ENCODE data around the gene TACR1. TPM values are rescaled to one million over a fixed set of nuclear protein-coding genes. Genes with fewer than 3 reads are reported as not detected.
"Not testable (repeated sequence)": the region's sequence is repeated elsewhere in the genome, so short reads cannot be mapped to it uniquely, and the experiment has no call there.

TACR1 gene
- total RNA-seq, 2 donors from 2014 or later = 2.7 to 4.2 TPM

GRCh38 chr2:75066121-75066902 is 133.0 kb downstream of the TACR1 start:
- intact Hi-C loops (cut with DNase I) = no loop called here
- 71% methylated on average over 6 of the region's 6 CpGs for WGBS
- no peak for DNase-seq (ENCODE audit: low spot score)
- H3K27me3 ChIP-seq (replicated peaks; ENCODE audit: insufficient read depth) = no peaks in the 10 kb centered on the region
- TF ChIP-seq POLR2AphosphoS5 (IDR thresholded peaks at IDR 0.05) (no peak), POLR2A (IDR thresholded peaks at IDR 0.05) (no peak), CTCF (IDR thresholded peaks at IDR 0.05) (no peak)
- H3K4me1 ChIP-seq (replicated peaks) = no peaks in the 10 kb centered on the region
- H3K4me3 ChIP-seq = no peak overlapping the region
- no peaks in the 10 kb centered on the region for H3K36me3 ChIP-seq
- no peak overlapping the region for H3K27ac ChIP-seq
- no peaks in the 10 kb centered on the region for H3K9me3 ChIP-seq

- H3K27me3 ChIP-seq (replicated peaks; ENCODE audit: insufficient read depth) = no peaks in the 10 kb centered on the region
- no peak overlapping the region for H3K4me3 ChIP-seq
- no peaks in the 10 kb centered on the region for H3K9me3 ChIP-seq
- TF ChIP-seq CTCF (IDR thresholded peaks at IDR 0.05) (no peak), POLR2A (IDR thresholded peaks at IDR 0.05) (no peak), POLR2AphosphoS5 (IDR thresholded peaks at IDR 0.05) (no peak)
- 83% methylated on average over 8 of the region's 8 CpGs for WGBS
- no peaks in the 10 kb centered on the region for H3K36me3 ChIP-seq
- intact Hi-C loops (cut with DNase I) = no loop called here
- H3K27ac ChIP-seq = no peak overlapping the region
- no peak for DNase-seq (ENCODE audit: low spot score)
- H3K4me1 ChIP-seq (replicated peaks) = no peaks in the 10 kb centered on the region
These were observed 133.8 kb downstream of the TACR1 start for GRCh38 chr2:75065402-75066008.

DNA sequence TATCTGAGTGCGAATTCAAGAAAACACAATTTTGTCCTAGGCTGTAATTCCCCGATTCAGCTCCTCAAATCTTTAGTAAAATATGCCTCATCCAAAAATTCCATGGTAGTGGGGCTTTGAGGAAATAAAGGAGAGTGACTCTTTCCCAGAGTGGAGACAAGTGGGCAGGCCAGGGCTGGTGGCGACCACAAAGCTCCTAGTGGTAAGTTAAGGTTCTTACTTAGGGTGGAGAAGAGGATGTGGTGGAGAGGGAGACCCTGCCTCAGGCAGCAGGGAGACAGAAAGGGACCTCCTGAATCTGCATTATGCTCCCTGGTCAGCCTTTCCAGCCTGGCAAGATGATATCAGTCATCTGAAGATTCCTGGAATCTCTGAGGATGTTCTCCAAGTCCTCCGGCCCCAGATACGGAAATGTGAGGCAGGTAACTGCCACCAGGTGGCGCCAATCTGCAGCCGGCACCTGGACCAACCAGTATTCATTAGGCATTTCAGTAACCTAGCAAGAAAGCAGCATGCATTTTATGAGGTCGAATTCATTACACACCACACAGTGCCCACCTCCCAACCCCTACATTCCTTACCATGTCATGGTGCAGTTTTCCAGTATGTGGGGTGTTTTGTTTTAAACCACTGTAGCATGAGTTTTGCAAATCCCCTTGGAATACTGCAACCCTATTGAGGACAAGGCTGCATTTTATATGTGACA is 134.5 kb downstream of the TACR1 start:
- no peak for DNase-seq (ENCODE audit: low spot score)
- H3K27me3 ChIP-seq (replicated peaks; ENCODE audit: insufficient read depth) = no peaks in the 10 kb centered on the region
- intact Hi-C loops (cut with DNase I) = no loop called here
- 60% methylated on average over 8 of the region's 8 CpGs for WGBS
- TF ChIP-seq POLR2A (IDR thresholded peaks at IDR 0.05) = no peak
- TF ChIP-seq CTCF (IDR thresholded peaks at IDR 0.05) = peak in 2 of 4 experiments; percentile 35 to 45
- no peaks in the 10 kb centered on the region for H3K36me3 ChIP-seq
- H3K4me3 ChIP-seq = no peak overlapping the region
- no peaks in the 10 kb centered on the region for H3K9me3 ChIP-seq
- no peak overlapping the region for H3K27ac ChIP-seq
- no peaks in the 10 kb centered on the region for H3K4me1 ChIP-seq (replicated peaks)

GRCh38 chr2:75063906-75064305 is 135.4 kb downstream of the TACR1 start:
- Histone ChIP-seq H3K27ac (no peak overlapping the region), H3K4me1 (replicated peaks) (no peaks in the 10 kb centered on the region), H3K9me3 (no peaks in the 10 kb centered on the region), H3K36me3 (no peaks in the 10 kb centered on the region), H3K4me3 (no peak overlapping the region), H3K27me3 (replicated peaks; ENCODE audit: insufficient read depth) (no peaks in the 10 kb centered on the region)
- TF ChIP-seq POLR2A (IDR thresholded peaks at IDR 0.05) = no peak
- intact Hi-C loops (cut with DNase I) = no loop called here
- WGBS = 67% methylated on average over 1 of the region's 1 CpG
- DNase-seq (ENCODE audit: low spot score) = no peak

- DNase-seq (ENCODE audit: low spot score) = no peak
These were observed 140.9 kb downstream of the TACR1 start for GRCh38 chr2:75058427-75058826.

DNA sequence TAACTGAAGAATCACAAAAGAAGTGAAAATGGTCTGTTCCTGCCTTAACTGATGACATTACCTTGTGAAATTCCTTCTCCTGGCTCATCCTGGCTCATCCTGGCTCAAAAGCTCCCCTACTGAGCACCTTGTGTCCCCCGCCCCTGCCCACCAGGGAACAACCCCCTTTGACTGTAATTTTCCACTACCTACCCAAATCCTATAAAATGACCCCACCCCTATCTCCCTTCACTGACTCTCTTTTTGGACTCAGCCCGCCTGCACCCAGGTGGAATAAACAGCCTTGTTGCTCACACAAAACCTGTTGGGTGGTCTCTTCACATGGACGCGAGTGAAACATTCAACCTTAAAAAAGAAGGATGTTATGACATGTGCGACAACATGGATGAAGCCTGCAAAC is 142.2 kb downstream of the TACR1 start:
- H3K4me3 ChIP-seq; H3K9me3 ChIP-seq; H3K27me3 ChIP-seq (replicated peaks; ENCODE audit: insufficient read depth); intact Hi-C loops (cut with DNase I); H3K27ac ChIP-seq; H3K36me3 ChIP-seq; H3K4me1 ChIP-seq (replicated peaks); DNase-seq (ENCODE audit: low spot score): not testable (repeated sequence)
- 91% methylated on average over 5 of the region's 5 CpGs for WGBS

More at GRCh38 chr2:75058427-75058826, 140.9 kb downstream of the TACR1 start:
- Histone ChIP-seq H3K36me3 (no peaks in the 10 kb centered on the region), H3K4me3 (no peak overlapping the region), H3K27me3 (replicated peaks; ENCODE audit: insufficient read depth) (no peaks in the 10 kb centered on the region), H3K4me1 (replicated peaks) (no peaks in the 10 kb centered on the region), H3K27ac (no peak overlapping the region), H3K9me3 (no peaks in the 10 kb centered on the region)
- intact Hi-C loops (cut with DNase I) = no loop called here
- 88% methylated on average over 1 of the region's 1 CpG for WGBS
- TF ChIP-seq POLR2A (IDR thresholded peaks at IDR 0.05) (no peak), POLR2AphosphoS5 (IDR thresholded peaks at IDR 0.05) (no peak), CTCF (IDR thresholded peaks at IDR 0.05) (no peak)
